ENCODE results near the gene CADPS2.

CADPS2 gene

GRCh38 chr7:122470859-122471258, 415.4 kb downstream of the CADPS2 start:
- no peak overlapping the region for H3K4me3 ChIP-seq (ENCODE audit: low read length)
- TF ChIP-seq ZNF274 (IDR thresholded peaks at IDR 0.05; ENCODE audit: low read depth, low read length): no peak

- no peak for TF ChIP-seq ZNF274 (IDR thresholded peaks at IDR 0.05; ENCODE audit: low read depth, low read length)
- H3K4me3 ChIP-seq (ENCODE audit: low read length): no peak overlapping the region
Measured at GRCh38 chr7:122468945-122469344, 417.3 kb downstream of the CADPS2 start.

- H3K4me3 ChIP-seq (ENCODE audit: low read length): no peak overlapping the region
- TF ChIP-seq ZNF274 (IDR thresholded peaks at IDR 0.05; ENCODE audit: low read depth, low read length): no peak
Measured at GRCh38 chr7:122467661-122468449, 418.4 kb downstream of the CADPS2 start.

- H3K4me3 ChIP-seq (ENCODE audit: low read length): no peak overlapping the region
- TF ChIP-seq ZNF274 (IDR thresholded peaks at IDR 0.05; ENCODE audit: low read depth, low read length): no peak
Measured at GRCh38 chr7:122465296-122465695, 421.0 kb downstream of the CADPS2 start.

GRCh38 chr7:122463631-122464030, 422.6 kb downstream of the CADPS2 start:
- TF ChIP-seq ZNF274 (IDR thresholded peaks at IDR 0.05; ENCODE audit: low read depth, low read length): no peak
- H3K4me3 ChIP-seq (ENCODE audit: low read length): no peak overlapping the region

- H3K4me3 ChIP-seq (ENCODE audit: low read length): no peak overlapping the region
- no peak for TF ChIP-seq ZNF274 (IDR thresholded peaks at IDR 0.05; ENCODE audit: low read depth, low read length)
Measured at GRCh38 chr7:122460936-122461335, 425.3 kb downstream of the CADPS2 start.

GRCh38 chr7:122457969-122458368, 428.3 kb downstream of the CADPS2 start:
- H3K4me3 ChIP-seq (ENCODE audit: low read length): no peak overlapping the region
- no peak for TF ChIP-seq ZNF274 (IDR thresholded peaks at IDR 0.05; ENCODE audit: low read depth, low read length)

GRCh38 chr7:122457325-122457724, 428.9 kb downstream of the CADPS2 start:
- TF ChIP-seq ZNF274 (IDR thresholded peaks at IDR 0.05; ENCODE audit: low read depth, low read length): no peak
- H3K4me3 ChIP-seq (ENCODE audit: low read length): no peak overlapping the region

GRCh38 chr7:122454776-122455507, 431.3 kb downstream of the CADPS2 start:
- no peak for TF ChIP-seq ZNF274 (IDR thresholded peaks at IDR 0.05; ENCODE audit: low read depth, low read length)
- H3K4me3 ChIP-seq (ENCODE audit: low read length): no peak overlapping the region

- no peak for TF ChIP-seq ZNF274 (IDR thresholded peaks at IDR 0.05; ENCODE audit: low read depth, low read length)
- no peak overlapping the region for H3K4me3 ChIP-seq (ENCODE audit: low read length)
Measured at GRCh38 chr7:122453432-122453831, 432.8 kb downstream of the CADPS2 start.

GRCh38 chr7:122448893-122449589, 437.2 kb downstream of the CADPS2 start:
- no peak overlapping the region for H3K4me3 ChIP-seq (ENCODE audit: low read length)
- no peak for TF ChIP-seq ZNF274 (IDR thresholded peaks at IDR 0.05; ENCODE audit: low read depth, low read length)

GRCh38 chr7:122442929-122443328, 443.3 kb downstream of the CADPS2 start:
- no peak overlapping the region for H3K4me3 ChIP-seq (ENCODE audit: low read length)
- TF ChIP-seq ZNF274 (IDR thresholded peaks at IDR 0.05; ENCODE audit: low read depth, low read length): no peak

- no peak for TF ChIP-seq ZNF274 (IDR thresholded peaks at IDR 0.05; ENCODE audit: low read depth, low read length)
- no peak overlapping the region for H3K4me3 ChIP-seq (ENCODE audit: low read length)
Measured at GRCh38 chr7:122438492-122438891, 447.8 kb downstream of the CADPS2 start.

- TF ChIP-seq ZNF274 (IDR thresholded peaks at IDR 0.05; ENCODE audit: low read depth, low read length): no peak
- no peak overlapping the region for H3K4me3 ChIP-seq (ENCODE audit: low read length)
Measured at GRCh38 chr7:122438006-122438405, 448.3 kb downstream of the CADPS2 start.

GRCh38 chr7:122433765-122434164, 452.5 kb downstream of the CADPS2 start:
- H3K4me3 ChIP-seq (ENCODE audit: low read length): no peak overlapping the region
- TF ChIP-seq ZNF274 (IDR thresholded peaks at IDR 0.05; ENCODE audit: low read depth, low read length): no peak
